Heart left ventricle (tissue), 16 donors: Measurements from ENCODE around the gene ZNF563. TPM values are rescaled to one million over a fixed set of nuclear protein-coding genes. Genes with fewer than 3 reads are reported as not detected.

Source experiments
- ATAC-seq, 4 donors: fragments of 200-7000 bp; cut with Tn5 transposase; one replicate each; pipeline ENCODE4 v1.9.1; 2020 to 2022; ENCODE audit warnings: moderate library complexity in 4 of 4, mild to moderate bottlenecking in 3 of 4, moderate number of reproducible peaks in 1 of 4
- DNase-seq, 5 donors: peaks; one replicate each; pipeline ENCODE4 v3.0.0-alpha.2; 2020
- H3K27ac ChIP-seq, 12 donors: fragments of 200-600 bp; sonication (generic) in 4 of 12; one replicate each; pipeline versions ENCODE4 v1.5.0 to v1.8.0; 2016 to 2022; ENCODE audit warnings: mild to moderate bottlenecking in 2 of 12
- H3K27me3 ChIP-seq, 9 donors: fragments of 200-600 bp; sonication (generic) in 2 of 9; one replicate each; pipeline versions ENCODE4 v1.5.1 to v1.8.0; 2016 to 2022; ENCODE audit warnings: mild to moderate bottlenecking in 3 of 9
- H3K36me3 ChIP-seq, 9 donors: fragments of 200-600 bp; sonication (generic) in 2 of 9; one replicate each; pipeline versions ENCODE4 v1.5.0 to v1.8.0; 2018 to 2022; ENCODE audit warnings: mild to moderate bottlenecking in 2 of 9
- H3K4me1 ChIP-seq, 12 donors: fragments of 200-600 bp; sonication (generic) in 4 of 12; one replicate each; pipeline versions ENCODE4 v1.5.0 to v1.8.0; 2016 to 2022; ENCODE audit warnings: mild to moderate bottlenecking in 3 of 12
- H3K4me3 ChIP-seq, 12 donors: fragments of 200-600 bp; sonication (generic) in 4 of 12; one replicate each; pipeline versions ENCODE4 v1.5.0 to v1.8.0; 2017 to 2022; ENCODE audit warnings: mild to moderate bottlenecking in 9 of 12, moderate library complexity in 4 of 12
- H3K9me3 ChIP-seq, 12 donors: fragments of 200-600 bp; sonication (generic) in 4 of 12; one replicate each; pipeline versions ENCODE4 v1.5.0 to v1.8.0; 2016 to 2022; ENCODE audit warnings: mild to moderate bottlenecking in 1 of 12
- CTCF ChIP-seq, 12 donors: fragments of 200-600 bp; sonication (generic) in 4 of 12; IDR thresholded peaks; one replicate each; pipeline versions ENCODE4 v1.5.0 to v1.8.0; 2018 to 2022; ENCODE audit warnings: antibody characterized with exemption in 12 of 12, mild to moderate bottlenecking in 5 of 12
- POLR2A ChIP-seq, 2 donors: fragments of 450-650 bp; IDR thresholded peaks; one replicate each; pipeline ENCODE4 v1.6.1; 2017; ENCODE audit warnings: antibody characterized with exemption in 2 of 2, mild to moderate bottlenecking in 2 of 2, moderate library complexity in 2 of 2
- WGBS, 4 donors: extraction: QIAGEN DNeasy Blood & Tissue Kit in 2 of 4; methylation state at CpG; one replicate each; pipeline versions ENCODE4 v1.1.5 to v1.1.7; 2013 to 2018; 5-methylcytosine and 5-hydroxymethylcytosine counted together
- intact Hi-C, 10 donors: fragments of 100-400 bp; cut with DNase I; formaldehyde crosslinking; loops; one replicate each; pipeline versions ENCODE4 v1.11.1 to v1.14.2; 2022
- polyA plus RNA-seq, 2 donors: library from polyadenylated mRNA; stranded (reverse); fragments of 200-250 nt; gene quantifications; one replicate each; pipeline ENCODE4 v1.2.3, GENCODE V29; 2013
- total RNA-seq, 9 donors: library from RNA; depleted of rRNA in 2 of 9; stranded (reverse); fragments of >200 nt in 2 of 9; fragmentation: NEBNext Ultra II Directional in 3 of 9; extraction: Animal tissue kit (Norgen Biotek cat#: 25700) in 3 of 9; gene quantifications; one replicate each; pipeline versions ENCODE4 v1.1.0 to v1.2.4, GENCODE V29; 2016 to 2023
- donor health status: ischemic (EF 13 %, LVEDD 7.1; RV severe dilation, severe dysfunction).
- donor health status: healthy with polysubstance abuse.
- donor health status: DM: no; HTN: yes; CAD: no.
- donor health status: DM: no; HTN: no; CAD: no.
- donor health status: ischemic (EF 25% LVEDD 6.9; RV normal size, moderate dysfunction).
- donor health status: ischemic (EF 25% LVEDD 5.7; RV mildly dilated, moderate dysfunction).
- donor health status: healthy.
- donor health status: DM: yes; HTN: yes; CAD: no.
- donor health status: ischemic (EF 35%, LVEDD 5.7; RV mildly dilated, moderate dysfunction).
- donor health status: nonischemic (EF 11% LVEDD 7.7; RV severe dilation, severe dysfunction).
- donor health status: DM: yes; HTN: yes; CAD: no.
- donor health status: PGD.
- donor health status: ischemic (EF 29% LVEDD 5.4; RV normal size, mild dysfunction).
- donor health status: nonischemic (EF 23%, LVEDD 6.1; RV moderate dilation, normal function).

ZNF563 gene
- total and polyA plus RNA-seq, 11 donors: 1.5 to 6.9 (median 3.7) TPM

- peaks cover 2 to 84% (median 59%) of the 10 kb centered on the region in 12 donors for H3K9me3 ChIP-seq
- no peaks in the 10 kb centered on the region for H3K4me1 ChIP-seq
- no peak overlapping the region for H3K27ac ChIP-seq
- intact Hi-C loops: no loop called here
- 94 to 99% (median 98%) methylated on average over 4 of the region's 4 CpGs for WGBS, 4 donors
- H3K36me3 ChIP-seq: peaks cover 15 to 53% (median 27%) of the 10 kb centered on the region in 9 donors
- no peak for ATAC-seq
- no peaks in the 10 kb centered on the region for H3K27me3 ChIP-seq
- DNase-seq: no peak
- no peak overlapping the region for H3K4me3 ChIP-seq
- TF ChIP-seq POLR2A (IDR thresholded peaks at IDR 0.05): no peak
- no peak for TF ChIP-seq CTCF (IDR thresholded peaks at IDR 0.05)
Measured at GRCh38 chr19:12353375-12353774, 19.9 kb upstream of the ZNF563 start.

GRCh38 chr19:12350890-12351197 lies 17.4 kb upstream of the ZNF563 start:
- no peaks in the 10 kb centered on the region for H3K4me1 ChIP-seq
- intact Hi-C loops: no loop called here
- no peak for ATAC-seq
- peaks cover 2 to 100% (median 77%) of the 10 kb centered on the region in 12 donors for H3K9me3 ChIP-seq
- DNase-seq: no peak
- no peak overlapping the region for H3K4me3 ChIP-seq
- H3K27me3 ChIP-seq: no peaks in the 10 kb centered on the region
- 96 to 99% (median 97%) methylated on average over 5 of the region's 5 CpGs for WGBS, 4 donors
- H3K27ac ChIP-seq: no peak overlapping the region
- TF ChIP-seq POLR2A (IDR thresholded peaks at IDR 0.05): no peak
- no peak for TF ChIP-seq CTCF (IDR thresholded peaks at IDR 0.05)
- H3K36me3 ChIP-seq: peaks cover 15 to 64% (median 27%) of the 10 kb centered on the region in 9 donors

GRCh38 chr19:12350185-12350889 lies 16.9 kb upstream of the ZNF563 start:
- no peak overlapping the region for H3K4me3 ChIP-seq
- intact Hi-C loops: no loop called here
- WGBS, 4 donors: 97 to 99% (median 98%) methylated on average over 8 of the region's 8 CpGs
- no peaks in the 10 kb centered on the region for H3K4me1 ChIP-seq
- H3K27me3 ChIP-seq: no peaks in the 10 kb centered on the region
- peaks cover 15 to 64% (median 27%) of the 10 kb centered on the region in 9 donors for H3K36me3 ChIP-seq
- DNase-seq (no peak), ATAC-seq (no peak)
- TF ChIP-seq POLR2A (IDR thresholded peaks at IDR 0.05) (no peak), CTCF (IDR thresholded peaks at IDR 0.05) (no peak)
- no peak overlapping the region for H3K27ac ChIP-seq
- H3K9me3 ChIP-seq: peaks cover 2 to 100% (median 81%) of the 10 kb centered on the region in 12 donors

GRCh38 chr19:12346896-12347295 lies 13.5 kb upstream of the ZNF563 start:
- TF ChIP-seq CTCF (IDR thresholded peaks at IDR 0.05): peak in 2 of 12 donors; percentile 18 to 27
- TF ChIP-seq POLR2A (IDR thresholded peaks at IDR 0.05): no peak
- 65 to 82% (median 78%) methylated on average over 2 of the region's 2 CpGs for whole genome bisulfite sequencing, 4 donors

More at GRCh38 chr19:12346896-12347295, 13.5 kb upstream of the ZNF563 start:
- Histone ChIP-seq H3K4me3 (no peak overlapping the region), H3K4me1 (no peaks in the 10 kb centered on the region), H3K27ac (no peak overlapping the region), H3K36me3 (peaks cover 15 to 44% (median 26%) of the 10 kb centered on the region in 9 donors), H3K27me3 (no peaks in the 10 kb centered on the region), H3K9me3 (peaks cover 0 to 95% (median 65%) of the 10 kb centered on the region in 12 donors)
- DNase-seq (no peak), ATAC-seq (no peak)
- intact Hi-C loops: no loop called here
